ENCODE data around the gene ECEL1.
A peak's percentile ranks its signal among the peaks of the same experiment; 100 is the strongest.

The ECEL1 gene

GRCh38 chr2:232522623-232523401 lies 35.2 kb upstream of the ECEL1 start:
- no peak for DNase-seq

- peak; percentile 74 for DNase-seq
These were observed 34.5 kb upstream of the ECEL1 start for GRCh38 chr2:232521959-232522622.

- DNase-seq = no peak
These were observed 33.5 kb upstream of the ECEL1 start for GRCh38 chr2:232521098-232521497.

- no peak for DNase-seq
These were observed 32.9 kb upstream of the ECEL1 start for GRCh38 chr2:232520489-232520888.

GRCh38 chr2:232519581-232520438 lies 32.2 kb upstream of the ECEL1 start, which contains the start of gene PRSS56:
TSS of gene PRSS56 (plus strand) at chr2:232520388. CDS start at chr2:232520599, 211 bp downstream.
- no peak for DNase-seq

GRCh38 chr2:232518844-232519243 lies 31.2 kb upstream of the ECEL1 start:
- no peak for DNase-seq

- DNase-seq = no peak
These were observed 28.9 kb upstream of the ECEL1 start for GRCh38 chr2:232516551-232516950.

- no peak for DNase-seq
These were observed 28.0 kb upstream of the ECEL1 start for GRCh38 chr2:232515639-232516038.

GRCh38 chr2:232513353-232513752 lies 25.7 kb upstream of the ECEL1 start:
- DNase-seq = no peak

- no peak for DNase-seq
These were observed 25.0 kb upstream of the ECEL1 start for GRCh38 chr2:232512602-232513001.

GRCh38 chr2:232511336-232511890 lies 23.8 kb upstream of the ECEL1 start:
- DNase-seq = no peak

GRCh38 chr2:232508251-232508650 lies 20.6 kb upstream of the ECEL1 start:
- no peak for DNase-seq

- DNase-seq = no peak
These were observed 19.1 kb upstream of the ECEL1 start for GRCh38 chr2:232506709-232507108.

GRCh38 chr2:232505856-232506255 lies 18.2 kb upstream of the ECEL1 start:
- no peak for DNase-seq

GRCh38 chr2:232504438-232504837 lies 16.8 kb upstream of the ECEL1 start:
- no peak for DNase-seq

GRCh38 chr2:232503809-232504323 lies 16.2 kb upstream of the ECEL1 start:
- no peak for DNase-seq

- DNase-seq = peak; percentile 9
These were observed 15.5 kb upstream of the ECEL1 start for GRCh38 chr2:232502911-232503808.

GRCh38 chr2:232502511-232502910 lies 14.9 kb upstream of the ECEL1 start:
- DNase-seq = no peak

GRCh38 chr2:232501794-232502390 lies 14.3 kb upstream of the ECEL1 start:
- no peak for DNase-seq

GRCh38 chr2:232501331-232501771 lies 13.7 kb upstream of the ECEL1 start:
- no peak for DNase-seq

GRCh38 chr2:232498452-232498851 lies 10.8 kb upstream of the ECEL1 start:
- DNase-seq = no peak

All from activated CD4-positive, alpha-beta T cell treated with anti-CD3 and anti-CD28 coated beads, Interleukin-2, Interleukin-6, amounts not matched to agents 100 ng/mL and 50 ng/mL, durations not matched to agents 16 hours and 8 hours (primary cell).